ENCODE results near the gene ZNF841.
"Not testable (repeated sequence)": the region's sequence is repeated elsewhere in the genome, so short reads cannot be mapped to it uniquely, and the experiment has no call there.

ZNF841 gene

DNA sequence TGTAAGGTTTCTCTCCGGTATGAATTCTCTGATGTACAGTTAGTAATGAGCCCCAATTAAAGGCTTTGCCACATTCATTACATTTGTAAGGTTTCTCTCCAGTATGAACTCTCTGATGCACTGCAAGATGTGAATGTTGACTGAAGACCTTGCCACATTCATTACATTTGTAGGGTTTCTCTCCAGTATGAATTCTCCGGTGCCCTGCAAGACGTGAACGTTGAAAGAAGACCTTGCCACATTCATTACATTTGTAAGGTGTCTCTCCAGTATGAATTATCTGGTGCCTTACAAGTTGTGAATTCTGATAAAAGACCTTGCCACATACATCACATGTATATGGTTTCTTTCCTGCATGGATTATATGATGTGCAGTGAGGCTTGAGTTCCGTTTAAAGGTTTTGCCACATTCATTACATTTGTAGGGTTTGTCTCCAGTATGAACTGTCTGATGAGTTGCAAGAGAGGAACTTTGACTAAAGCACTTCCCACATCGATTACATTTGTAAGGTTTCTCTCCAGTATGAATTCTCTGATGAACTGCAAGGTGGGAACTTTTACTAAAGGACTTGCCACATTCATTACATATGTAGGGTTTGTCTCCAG is 29.2 kb downstream of the ZNF841 start:
- DNase-seq (ENCODE audit: low read depth), result no peak

DNA sequence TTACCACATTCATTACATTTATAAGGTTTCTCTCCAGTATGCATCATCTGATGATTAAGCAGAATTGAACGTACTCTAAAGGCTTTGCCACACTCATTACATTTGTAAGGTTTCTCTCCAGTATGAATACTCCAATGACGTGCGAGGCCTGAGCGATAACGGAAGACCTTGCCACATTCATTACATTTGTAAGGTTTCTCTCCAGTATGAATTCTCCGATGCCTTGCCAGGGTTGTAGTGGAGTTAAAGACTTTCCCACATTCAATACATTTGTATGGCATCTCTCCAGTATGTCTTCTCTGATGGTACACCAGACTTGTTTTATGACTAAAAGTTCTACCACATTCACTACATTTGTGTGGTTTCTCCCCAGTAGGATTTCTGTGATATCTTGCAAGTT is 30.2 kb downstream of the ZNF841 start:
- DNase-seq (ENCODE audit: low read depth), result no peak

DNA sequence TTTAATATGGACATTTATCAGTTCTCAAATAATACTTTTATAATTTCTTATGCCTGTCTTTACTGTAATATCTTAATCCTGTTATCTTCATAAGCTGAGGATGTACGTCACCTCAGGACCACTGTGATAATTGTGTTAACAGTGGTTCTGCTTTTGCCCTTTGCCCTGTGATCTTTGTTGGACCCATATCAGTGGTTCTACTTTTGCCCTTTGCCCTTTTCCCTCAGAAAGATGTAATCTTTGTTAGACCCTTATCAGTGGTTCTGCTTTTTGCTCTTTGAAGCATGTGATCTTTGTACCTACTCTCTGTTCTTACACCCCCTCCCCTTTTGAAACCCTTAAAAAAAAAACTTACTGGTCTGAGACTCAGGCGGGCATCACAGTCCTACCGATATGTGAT is 39.1 kb downstream of the ZNF841 start:
- DNase-seq (ENCODE audit: low read depth), result not testable (repeated sequence)

DNA sequence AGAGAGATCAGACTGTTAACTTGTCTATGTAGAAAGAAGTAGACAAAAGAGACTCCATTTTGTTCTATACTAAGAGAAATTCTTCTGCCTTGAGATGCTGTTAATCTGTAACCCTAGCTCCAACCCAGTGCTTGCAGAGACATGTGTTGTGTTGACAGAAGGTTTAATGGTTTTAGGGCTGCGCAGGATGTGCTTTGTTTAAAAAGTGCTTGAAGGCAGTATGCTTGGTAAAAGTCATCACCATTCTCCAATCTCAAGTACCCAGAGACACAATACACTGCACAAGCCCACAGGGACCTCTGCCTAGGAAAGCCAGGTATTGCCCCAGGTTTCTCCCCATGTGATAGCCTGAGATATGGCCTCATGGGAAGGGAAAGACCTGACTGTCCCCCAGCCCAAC is 43.8 kb downstream of the ZNF841 start:
- not testable (repeated sequence) for DNase-seq (ENCODE audit: low read depth)

DNA sequence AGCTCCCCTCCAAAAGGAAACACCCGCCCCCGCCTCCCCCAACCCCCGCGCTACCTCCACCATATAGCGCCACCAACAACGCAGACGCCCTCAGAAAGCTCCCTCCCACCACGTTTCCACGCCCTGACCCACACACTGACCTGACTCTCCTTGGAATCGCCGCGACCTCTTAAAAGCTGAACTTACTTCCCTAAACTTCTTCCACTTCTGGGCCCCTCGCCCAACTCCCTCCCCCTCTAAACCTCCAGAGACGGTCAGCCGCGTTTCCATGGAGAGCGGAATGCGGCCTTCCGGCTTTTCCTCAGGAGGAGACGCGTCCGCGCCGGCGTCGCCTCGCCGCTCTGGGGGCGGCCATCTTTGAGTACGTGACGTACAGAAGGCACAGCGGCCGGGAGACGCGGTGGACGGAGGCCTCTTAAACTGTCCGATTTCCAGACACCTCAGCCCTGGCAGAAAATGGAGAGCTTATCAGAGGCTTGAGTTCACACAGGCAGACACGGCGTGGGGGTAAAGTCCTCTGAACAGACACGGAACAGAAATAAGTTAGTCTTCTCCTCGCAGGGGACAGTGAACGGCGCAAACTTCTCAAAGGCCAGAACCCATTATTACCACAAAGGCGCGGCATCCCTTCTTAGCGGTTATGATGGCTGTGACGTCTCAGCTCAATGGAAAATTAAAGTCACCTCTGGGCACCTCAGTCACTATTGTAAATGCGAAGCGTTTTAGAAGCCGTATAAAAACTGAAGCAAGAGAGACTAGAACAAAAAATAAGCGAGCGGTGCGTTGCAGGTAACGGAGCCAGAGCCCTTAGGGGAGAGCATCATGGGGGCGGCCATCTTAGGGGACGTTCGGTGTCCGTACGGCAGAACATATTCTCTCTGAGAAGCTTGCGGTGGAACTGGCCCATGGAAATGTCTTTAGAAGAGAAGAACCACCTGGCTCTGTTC is 46.7 kb downstream of the ZNF841 start, which contains the start of gene ZNF432:
Gene ZNF432 (minus strand): TSS at position 284 of the 947 bp plus-strand sequence. CDS start 1,970 bp downstream, outside the sequence.
- DNase-seq (ENCODE audit: low read depth), result peak; percentile 94

DNA sequence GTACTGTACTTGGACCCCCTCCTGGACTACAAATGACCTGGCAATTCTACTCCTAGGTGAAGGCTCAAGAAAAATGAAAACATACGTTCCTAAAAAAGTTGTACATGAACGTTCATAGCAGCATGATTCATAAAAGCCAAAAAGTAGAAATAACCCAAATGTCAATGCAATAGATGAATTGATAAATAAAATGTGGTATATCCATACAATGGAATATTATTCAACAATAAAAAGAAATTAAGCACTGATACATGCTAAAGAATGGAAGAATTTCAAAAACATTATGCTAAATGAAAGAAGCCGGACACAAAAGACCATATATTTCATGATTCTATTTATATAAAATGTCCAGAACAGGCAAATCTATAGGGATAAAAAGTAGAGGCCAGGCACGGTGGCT is 56.4 kb downstream of the ZNF841 start:
- no peak for DNase-seq (ENCODE audit: low read depth)

DNA sequence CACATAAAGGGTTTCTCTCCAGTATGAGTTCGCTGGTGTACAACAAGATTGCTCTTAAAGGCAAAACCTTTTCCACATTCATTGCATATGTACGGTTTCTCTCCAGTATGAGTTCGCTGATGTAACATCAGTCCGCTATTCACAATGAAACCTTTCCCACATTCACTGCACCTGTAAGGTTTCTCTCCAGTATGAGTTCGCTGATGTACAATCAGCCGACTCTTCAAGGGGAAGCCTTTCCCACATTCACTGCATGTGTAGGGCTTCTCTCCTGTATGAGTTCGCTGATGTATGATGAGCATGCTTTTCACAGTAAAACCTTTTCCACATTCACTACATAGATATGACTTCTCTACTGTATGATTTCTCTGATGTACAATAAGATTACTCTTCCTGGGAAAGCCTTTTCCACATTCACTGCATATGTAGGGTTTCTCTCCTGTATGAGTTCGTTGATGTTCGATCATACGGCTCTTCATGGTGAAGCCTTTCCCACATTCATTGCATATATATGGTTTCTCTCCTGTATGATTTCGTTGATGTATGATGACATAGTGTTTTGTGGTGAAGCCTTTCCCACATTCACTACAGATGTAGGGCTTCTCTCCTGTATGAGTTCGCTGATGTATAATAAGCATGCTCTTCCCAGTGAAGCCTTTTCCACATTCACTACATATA is 61.4 kb downstream of the ZNF841 start:
- DNase-seq (ENCODE audit: low read depth), result peak; percentile 23

DNA sequence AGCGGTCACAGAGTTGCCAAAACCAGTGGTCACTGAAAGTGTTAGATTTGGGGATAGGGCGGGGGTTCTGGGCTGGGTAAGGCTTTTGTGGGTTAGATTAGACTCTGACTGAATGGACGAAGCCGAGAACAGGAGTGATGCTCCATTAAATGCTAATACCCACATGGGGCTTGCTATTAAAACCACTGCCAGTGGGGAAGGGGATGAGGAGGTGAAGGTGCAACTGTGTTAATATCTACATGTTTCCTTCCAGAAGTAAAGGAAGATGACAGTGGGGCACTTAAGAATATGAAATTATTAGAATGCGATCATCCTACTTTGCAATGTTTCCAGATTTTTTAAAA is 66.8 kb downstream of the ZNF841 start:
- no peak for DNase-seq (ENCODE audit: low read depth)

DNA sequence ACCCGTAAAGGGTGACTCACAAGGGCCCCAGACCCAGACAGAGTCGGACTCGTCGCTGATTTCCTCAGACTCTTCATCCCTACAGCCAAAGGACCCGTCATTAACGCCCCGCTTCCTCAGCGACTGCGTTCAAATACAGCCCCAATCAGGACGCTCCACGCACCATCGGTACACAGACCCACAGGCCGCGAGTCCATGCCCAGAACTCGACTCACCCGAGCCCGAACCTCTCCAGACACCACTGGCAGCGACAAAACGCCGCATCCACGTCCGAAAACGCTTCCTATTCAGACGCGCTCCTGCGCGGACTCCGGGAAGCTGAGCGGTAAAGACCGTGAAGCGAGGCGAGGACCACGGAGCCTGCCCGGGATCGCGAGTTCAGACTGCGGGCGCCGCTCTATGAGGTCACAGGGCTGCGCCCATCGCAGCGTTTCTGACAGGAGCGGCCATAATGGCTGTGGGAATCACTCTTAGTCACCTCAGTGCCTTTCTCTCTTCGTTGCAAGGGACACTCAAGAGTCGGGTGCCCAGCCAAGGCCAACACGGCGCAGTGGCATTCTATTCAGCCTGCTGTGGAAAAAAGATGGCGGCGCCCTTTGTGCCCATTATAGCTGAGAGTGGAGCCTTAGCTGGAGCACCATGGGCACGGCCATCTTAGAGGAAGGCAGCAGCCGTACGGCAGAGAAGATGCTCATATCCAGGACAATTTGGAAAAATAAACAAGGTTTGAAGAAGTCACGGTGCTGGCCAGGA is 67.4 kb downstream of the ZNF841 start, which contains the start of gene ZNF614:
Gene ZNF614 (minus strand): TSS at position 353 of the 753 bp plus-strand sequence. CDS start 2,634 bp downstream, outside the sequence.
- peak; percentile 91 for DNase-seq (ENCODE audit: low read depth)

DNA sequence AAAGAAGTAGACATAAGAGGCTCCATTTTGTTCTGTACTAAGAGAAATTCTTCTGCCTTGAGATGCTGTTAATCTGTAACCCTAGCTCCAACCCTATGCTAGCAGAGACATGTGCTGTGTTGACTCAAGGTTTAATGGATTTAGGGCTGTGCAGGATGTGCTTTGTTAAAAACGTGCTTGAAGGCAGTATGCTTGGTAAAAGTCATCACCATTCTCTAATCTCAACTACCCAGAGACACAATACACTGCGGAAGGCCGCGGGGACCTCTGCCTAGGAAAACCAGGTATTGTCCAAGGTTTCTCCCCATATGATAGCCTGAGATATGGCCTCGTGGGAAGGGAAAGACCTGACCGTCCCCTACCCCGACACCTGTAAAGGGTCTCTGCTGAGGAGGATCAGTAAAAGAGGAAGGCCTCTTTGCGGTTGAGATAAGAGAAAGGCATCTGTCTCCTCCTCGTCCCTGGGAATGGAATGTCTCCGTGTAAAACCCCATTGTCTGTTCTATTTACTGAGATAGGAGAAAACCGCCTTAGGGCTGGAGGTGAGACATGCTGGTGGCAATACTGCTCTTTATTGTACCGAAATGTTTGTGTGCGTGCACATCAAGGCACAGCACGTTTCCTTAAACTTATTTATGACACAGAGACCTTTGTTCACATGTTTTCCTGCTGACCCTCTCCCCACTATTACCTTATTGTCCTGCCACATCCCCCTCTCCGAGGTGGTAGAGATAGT is 69.1 kb downstream of the ZNF841 start:
- not testable (repeated sequence) for DNase-seq (ENCODE audit: low read depth)

DNA sequence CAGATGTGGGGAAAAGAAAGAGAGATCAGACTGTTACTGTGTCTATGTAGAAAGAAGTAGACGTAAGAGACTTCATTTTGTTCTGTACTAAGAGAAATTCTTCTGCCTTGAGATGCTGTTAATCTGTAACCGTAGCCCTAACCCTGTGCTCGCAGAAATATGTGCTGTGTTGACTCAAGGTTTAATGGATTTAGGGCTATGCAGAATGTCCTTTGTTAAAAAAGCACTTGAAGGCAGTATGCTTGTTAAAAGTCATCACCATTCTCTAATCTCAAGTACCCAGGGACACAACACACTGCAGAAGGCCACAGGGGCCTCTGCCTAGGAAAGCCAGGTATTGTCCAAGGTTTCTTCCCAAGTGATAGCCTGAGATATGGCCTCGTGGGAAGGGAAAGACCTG is 71.1 kb downstream of the ZNF841 start:
- DNase-seq (ENCODE audit: low read depth), result not testable (repeated sequence)

DNA sequence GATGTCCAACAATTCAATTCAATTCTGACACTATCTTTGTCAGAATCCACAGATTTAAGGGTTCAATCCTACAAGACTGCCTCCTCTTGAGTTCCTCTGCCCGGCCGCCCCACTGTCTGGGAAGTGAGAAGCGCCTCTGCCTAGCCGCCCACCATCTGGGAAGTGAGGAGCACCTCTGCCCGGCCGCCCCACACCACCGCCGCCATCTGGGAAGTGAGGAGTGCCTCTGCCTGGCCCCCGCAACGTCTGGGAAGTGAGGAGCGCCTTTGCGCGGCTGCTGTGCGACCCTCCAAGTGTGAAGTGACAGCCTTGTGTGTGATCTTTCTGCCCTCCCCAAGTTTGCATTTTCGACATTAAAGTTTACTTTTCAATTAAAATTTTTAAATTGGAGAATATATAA is 73.4 kb downstream of the ZNF841 start:
- DNase-seq (ENCODE audit: low read depth), result no peak

DNA sequence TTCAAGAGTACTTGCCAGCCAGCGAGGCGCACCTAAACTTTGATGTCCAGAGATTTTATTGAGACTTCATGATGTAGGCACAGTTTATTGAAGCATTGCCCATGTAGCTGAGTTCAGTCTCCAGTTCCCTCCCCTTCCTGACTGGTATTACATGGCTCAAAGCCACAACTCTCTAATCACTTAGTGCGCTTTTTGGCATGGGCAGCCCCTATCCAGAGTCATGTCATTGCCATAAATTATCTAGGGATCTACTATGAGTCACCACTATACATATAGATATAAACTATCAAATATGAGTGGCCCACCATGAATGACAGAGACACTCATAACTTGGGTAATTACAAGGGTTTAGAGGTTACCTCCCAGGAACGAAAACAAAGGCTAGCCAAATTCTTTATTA is 75.1 kb downstream of the ZNF841 start:
- DNase-seq (ENCODE audit: low read depth), result no peak
